Stimulated activated CD4-positive, alpha-beta T cell treated with anti-CD3 and anti-CD28 coated beads, Interleukin-2, amount 100 ng/mL, for 24 hours (primary cell): ENCODE measurements around the gene FNTB.
"Not testable (repeated sequence)": the region's sequence is repeated elsewhere in the genome, so short reads cannot be mapped to it uniquely, and the experiment has no call there.

Experiments
- DNase-seq, 2 donors: peaks; one replicate each; pipeline ENCODE4 v3.0.0-alpha.2; 2020

The FNTB gene

DNA sequence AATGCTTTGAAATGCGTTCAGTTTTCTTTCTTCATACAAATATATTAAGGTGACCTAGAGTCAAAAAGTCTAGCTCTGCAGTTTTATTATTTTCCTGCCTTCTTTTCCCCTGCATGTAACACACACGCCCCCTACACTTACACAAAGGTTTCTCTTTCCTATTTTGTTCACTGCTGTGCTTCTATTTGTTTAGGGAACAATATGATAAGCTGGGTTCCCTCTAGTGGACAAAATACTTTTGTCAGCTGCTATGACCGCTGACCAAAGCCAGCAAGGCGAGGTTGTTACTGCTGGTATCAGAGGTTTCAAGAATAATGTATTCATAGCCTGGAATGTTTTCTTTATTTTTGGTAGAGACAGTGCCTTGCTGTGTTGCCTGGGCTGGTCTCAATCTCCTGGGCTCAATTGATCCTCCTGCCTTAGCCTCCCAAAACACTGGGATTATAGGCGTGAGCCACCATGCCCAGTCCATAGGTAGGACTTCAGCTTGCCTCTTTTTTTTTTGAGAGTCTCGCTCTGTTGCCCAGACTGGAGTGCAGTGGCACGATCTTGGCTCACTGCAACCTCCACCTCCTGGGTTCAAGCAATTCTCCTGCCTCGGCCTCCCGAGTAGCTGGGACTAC, 33.4 kb downstream of the FNTB start:
- no peak for DNase-seq

DNA sequence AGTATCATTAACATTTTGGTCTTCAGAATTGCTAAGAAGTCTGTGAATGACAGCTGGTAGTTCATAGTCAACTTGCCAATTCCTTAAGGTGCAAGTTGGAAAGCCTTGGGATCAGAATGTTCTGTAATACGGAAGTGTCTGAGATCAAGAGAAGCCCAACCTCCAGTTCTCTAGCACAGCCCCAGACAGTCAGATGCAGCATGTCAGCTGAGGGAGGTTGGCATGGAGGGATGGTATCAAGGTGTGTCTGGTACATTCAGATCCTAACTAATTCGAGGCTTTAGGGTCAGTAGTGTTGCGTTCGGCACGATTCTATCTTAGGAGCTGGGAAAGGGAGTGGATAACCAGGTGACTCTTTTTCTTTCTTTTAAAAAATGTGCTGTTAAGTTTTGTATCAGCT, 38.3 kb downstream of the FNTB start:
- DNase-seq: no peak

DNA sequence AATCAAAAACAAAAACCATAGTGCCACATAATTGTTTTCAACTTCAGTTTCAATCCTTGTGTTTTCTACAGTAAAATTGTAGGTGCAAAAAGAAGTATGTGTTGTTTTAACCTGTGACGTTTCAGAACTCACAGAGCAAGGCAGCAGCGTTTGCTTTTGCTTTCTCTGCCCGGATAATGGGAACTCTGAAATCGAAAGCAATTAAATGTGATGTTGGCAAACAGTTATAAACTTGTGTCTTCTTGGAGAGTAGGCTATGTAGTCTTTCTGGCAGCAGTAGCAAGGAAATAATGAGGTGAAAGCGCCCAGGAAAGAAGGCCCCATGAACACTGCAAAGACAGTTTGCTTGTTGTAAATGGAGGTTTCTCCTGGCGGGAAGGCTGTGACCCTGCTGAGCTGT, 39.1 kb downstream of the FNTB start:
- DNase-seq: no peak

DNA sequence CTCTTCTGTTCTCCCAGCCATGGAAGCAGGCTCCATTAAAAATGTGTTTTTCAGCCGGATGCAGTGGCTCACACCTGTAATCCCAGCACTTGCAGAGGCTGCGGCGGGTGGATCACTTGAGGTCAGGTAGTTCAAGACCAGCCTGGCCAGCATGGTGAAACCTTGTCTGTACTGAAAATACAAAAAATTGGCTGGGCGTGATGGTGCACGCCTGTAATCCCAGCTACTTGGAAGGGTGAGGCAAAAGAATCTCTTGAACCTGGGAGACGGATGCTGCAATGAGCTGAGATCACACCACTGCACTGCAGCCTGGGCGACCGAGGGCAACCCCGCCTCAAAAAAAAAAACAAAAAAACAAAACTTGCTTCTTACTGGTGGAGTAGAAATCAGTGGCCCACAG, 39.8 kb downstream of the FNTB start:
- DNase-seq: no peak

DNA sequence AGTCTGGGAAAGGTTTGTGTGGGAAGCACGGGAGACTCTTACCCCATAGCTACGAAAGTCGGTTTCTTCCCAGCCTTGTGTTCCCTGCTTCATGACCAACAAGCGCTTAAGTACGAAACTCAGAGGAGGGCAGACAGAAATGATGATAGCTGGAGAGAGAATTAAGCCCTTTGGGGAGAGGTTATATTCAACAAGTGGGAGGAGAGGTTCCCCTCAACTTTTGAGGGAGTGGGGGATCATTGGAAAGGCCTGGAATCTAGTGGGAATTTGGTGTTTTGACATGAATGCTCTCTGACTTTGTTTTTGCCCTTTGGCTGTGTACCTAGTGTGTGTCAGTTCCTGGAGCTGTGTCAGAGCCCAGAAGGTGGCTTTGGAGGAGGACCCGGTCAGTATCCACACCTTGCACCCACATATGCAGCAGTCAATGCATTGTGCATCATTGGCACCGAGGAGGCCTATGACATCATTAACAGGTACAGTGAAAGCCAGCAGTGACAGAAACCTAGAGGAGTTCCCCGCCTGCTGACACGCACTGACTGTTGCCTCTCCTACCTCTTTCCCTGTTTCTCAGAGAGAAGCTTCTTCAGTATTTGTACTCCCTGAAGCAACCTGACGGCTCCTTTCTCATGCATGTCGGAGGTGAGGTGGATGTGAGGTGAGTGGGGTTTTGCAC, 40.6 kb downstream of the FNTB start:
- DNase-seq: no peak

DNA sequence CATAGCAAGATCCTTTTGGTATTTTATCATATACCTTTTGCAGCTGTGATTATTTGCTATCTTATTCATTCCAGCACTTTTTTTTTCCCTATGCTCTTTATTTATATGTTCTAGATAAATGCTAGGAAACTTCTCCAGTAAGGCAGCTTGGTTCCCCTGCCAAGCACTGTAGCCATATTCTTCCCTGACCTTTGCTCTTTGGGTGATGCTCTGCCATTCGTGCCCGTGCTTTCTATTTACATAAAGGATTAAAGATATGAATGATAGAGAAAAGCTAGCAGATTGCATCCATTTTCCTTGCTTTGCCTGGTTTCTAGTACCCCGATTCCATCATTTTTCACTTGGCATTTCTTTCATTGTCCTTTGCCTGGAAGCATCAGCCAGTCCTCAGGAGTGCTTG, 42.2 kb downstream of the FNTB start:
- DNase-seq: no peak

DNA sequence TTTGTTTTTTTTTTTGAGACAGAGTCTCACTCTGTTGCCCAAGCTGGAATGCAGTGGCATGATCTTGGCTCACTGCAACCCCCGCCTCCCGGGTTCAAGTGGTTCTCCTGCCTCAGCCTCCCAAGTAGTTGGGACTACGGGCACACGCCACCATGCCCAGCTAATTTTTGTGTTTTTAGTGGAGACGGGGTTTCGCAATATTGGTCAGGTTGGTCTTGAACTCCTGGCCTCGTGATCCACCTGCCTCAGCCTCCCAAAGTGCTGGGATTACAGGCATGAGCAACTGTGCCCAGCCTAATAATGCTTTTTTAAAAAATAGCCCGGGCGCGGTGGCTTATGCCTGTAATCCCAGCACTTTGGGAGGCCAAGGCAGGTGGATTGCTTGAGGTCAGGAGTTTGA, 44.6 kb downstream of the FNTB start:
- not testable (repeated sequence) for DNase-seq

DNA sequence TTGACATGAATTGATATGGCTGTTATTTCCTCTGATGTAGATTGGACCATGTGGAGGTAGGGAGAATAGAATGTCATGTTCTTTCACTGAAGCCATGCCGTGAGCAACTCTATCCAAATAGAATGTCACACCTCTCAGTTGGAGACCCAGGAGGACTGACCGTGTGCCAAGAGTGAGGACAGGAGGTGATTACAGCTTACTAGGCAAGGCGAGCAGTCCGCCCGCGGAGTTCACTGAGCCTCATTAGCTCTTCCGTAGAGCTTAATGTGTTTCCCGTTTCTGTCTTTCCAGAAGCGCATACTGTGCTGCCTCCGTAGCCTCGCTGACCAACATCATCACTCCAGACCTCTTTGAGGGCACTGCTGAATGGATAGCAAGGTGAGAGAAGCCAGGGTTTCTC, 45.6 kb downstream of the FNTB start:
- DNase-seq: no peak

DNA sequence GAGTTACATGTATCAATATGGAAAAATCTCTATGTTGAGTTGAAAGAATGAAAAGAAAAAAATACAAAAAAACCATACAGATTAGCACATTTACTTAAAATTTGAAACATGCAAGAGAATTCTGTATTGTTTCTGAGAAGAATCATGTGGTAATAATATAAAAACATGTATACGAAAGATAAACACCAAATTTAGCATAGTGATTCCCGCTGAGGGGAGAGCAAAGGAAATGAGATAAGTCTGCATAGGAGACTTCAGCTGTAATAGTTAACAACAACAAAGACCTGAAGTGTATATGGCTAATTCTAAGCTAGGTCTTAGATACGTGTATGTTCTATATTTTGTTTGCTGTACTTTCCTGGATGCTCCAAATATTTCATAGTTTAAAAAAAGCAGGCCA, 46.5 kb downstream of the FNTB start:
- DNase-seq: no peak

DNA sequence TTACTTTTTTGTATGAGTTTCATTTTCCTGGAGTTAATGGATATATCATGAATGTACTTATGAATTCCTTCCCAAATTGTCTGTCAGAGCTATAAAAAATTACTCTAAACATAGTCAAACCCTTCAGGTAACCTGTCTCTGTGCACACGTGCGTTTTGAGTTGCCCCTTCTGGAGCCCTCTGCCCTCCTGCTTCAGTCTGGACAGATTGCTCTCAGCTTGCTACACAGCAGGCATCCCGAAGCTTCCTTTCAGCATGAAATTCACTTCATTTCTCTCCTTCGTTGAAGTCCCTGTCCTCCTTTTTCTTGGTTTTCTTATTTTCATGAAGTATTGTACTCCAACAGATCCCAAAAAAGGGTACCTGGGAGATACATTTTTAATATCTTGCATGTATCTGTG, 47.3 kb downstream of the FNTB start:
- no peak for DNase-seq

DNA sequence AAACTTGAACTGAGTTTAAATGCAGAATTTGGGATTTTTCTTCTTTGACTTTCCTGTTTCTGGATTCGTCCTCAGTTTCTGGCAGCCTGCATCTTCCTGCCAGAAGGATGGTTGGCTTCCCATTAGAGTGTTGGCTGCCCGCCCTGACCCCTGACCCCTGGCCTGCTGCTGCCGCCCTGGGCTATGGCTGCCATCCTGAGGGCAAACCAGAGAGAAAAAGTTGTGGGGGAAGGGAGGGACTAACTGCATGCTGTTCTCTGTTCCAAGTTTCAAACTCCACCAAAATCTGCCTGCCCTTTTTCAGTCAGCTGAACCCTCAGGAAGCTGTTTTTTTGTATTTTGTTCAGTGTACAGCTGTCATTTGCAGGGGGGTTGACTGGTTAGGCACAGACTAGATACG, 48.4 kb downstream of the FNTB start:
- DNase-seq: no peak

DNA sequence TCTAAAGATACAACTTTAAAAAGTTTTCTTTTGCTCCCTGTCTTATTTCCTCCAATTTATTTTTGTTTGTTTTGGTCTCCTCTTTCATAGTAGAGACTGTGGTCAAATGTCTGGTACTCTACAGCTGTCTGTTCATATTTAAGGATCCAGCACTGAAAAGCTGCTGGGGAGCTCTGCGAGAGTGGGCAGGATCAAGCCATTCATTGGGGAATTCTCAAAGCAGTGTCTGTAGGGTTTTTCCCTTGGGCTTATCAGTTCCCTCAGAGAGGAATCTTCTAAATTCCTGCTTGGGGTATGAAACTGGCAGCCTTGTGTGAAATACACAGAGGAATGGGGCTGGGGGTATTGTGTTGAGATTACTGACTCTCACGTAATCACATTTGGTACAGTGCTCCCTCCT, 52.3 kb downstream of the FNTB start:
- DNase-seq: no peak

DNA sequence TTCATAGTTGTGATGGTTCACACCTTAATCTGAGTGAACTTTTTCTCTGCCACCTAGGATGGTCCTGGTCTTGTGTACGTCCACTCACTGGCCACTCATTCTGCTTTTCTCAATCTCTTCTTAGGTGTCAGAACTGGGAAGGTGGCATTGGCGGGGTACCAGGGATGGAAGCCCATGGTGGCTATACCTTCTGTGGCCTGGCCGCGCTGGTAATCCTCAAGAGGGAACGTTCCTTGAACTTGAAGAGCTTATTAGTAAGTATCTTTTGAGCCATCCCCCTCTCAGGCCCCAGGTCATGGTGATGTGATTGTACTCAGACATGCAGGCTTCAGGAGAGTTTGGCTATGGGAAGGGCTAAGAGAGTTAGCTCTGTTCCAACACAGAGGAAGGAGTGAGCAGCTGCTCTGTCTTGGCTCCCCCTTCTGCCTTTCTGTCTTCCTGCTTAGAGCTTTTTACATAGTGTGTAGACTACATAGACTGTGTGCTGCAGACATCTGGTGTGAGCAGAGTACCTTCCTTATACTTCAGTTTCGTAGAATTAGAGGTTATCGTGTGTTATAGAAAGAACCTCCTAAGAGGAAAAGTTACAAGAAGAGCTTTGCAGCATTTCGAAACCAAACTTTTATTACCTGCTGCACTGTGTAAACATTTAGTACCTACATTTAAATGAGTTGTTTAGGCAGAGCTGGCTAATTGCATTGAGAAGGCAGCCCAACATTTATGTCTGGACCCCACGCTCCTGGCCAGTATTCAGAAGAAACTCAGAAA, 54.2 kb downstream of the FNTB start:
- DNase-seq: no peak

DNA sequence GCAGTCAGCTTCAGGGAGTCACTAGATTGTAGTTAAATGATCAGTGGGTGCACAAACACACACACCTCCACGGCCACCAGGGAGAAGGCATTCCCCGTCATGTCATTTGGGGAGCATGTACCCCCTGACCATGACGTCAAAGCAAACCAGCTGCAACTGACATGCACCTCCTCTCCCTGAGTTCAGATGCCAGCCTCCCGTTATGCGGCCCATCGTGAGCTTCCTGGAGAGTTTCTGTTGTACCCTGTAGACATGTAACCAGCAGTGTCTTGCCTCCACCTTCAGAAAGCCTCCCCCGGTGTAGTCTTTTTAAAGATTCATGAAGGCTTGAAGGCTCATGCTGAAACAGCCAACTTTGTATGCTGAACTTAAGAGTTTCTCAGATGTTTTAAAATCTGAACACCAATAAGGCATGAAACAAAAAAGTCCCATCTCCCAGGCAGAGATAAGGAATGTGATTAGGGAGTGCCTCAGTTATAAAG, 54.8 kb downstream of the FNTB start:
- no peak for DNase-seq

DNA sequence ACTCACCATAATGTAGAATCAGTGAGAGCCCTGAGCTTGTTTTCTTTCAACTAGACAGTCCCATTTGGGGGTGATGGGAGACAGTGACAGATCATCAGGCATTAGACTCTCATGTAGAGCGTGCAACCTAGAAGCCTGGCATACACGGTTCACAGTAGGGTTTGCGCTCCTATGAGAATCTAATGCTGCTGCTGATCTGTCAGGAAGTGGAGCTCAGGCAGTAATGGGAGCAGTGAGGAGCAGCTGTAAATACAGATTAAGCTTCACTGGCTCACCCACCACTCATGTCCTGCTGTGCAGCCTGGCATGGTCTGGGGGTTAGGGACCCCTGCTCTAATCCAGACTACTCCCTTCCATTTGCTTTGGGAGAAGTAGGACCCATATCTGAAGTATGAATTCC, 55.6 kb downstream of the FNTB start:
- DNase-seq: no peak

DNA sequence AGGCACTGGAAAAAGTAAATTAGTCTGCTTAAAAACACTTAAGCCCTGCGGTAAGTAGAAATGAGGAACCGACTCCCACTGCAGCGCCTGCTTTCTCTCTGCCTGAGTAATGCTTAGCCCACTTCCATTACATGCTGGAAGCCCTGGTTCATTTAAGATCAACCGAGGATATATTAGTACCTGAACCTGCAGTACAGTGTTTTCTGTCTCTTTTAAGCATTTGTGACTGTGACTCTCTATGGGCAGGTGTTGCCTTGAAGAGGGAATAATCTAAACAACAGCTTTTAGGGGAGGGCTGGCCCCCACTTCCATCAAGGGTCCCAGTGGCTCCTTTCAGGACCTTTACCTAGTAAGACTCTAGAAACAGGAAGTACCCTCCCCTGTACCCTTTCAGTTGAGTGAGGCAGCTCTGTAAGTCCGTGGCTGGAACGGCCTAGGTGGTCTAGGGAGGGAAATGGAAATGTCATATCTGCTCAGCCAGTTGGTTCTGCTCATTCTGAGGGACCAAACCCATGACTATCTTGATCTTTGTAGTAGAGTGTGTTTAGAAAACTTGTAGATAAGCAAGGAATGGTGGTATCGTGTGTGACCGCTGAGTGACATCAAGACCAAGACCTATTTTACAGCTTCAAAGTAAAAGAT, 56.2 kb downstream of the FNTB start:
- DNase-seq: no peak

DNA sequence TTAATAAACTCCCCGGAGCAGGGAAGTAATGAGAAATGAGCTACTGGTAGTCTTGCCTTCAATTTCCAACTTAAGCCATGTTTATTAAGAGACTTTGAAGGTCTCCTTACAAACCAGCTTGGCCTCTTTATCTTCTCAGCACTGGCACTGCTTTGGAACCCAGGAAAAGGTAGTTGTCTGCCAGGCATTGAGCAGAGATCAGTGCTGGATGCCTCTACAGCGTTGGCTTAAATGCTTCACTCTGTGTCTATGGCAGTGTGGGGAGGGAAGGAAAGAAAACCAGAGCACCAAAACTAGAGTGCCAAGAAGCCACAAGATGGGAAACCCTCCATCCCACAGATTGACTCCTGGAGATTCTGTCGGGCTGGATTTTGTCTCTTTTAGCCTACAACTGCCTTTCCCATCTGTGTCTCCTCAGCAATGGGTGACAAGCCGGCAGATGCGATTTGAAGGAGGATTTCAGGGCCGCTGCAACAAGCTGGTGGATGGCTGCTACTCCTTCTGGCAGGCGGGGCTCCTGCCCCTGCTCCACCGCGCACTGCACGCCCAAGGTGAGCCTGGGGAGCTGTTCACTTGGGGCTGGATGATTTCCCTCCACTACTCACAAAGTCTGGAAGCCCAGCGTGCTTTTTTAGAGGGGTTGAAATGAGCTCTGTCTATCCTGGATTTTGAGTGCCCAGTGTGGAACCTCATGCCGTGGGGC, 57.3 kb downstream of the FNTB start:
- no peak for DNase-seq

DNA sequence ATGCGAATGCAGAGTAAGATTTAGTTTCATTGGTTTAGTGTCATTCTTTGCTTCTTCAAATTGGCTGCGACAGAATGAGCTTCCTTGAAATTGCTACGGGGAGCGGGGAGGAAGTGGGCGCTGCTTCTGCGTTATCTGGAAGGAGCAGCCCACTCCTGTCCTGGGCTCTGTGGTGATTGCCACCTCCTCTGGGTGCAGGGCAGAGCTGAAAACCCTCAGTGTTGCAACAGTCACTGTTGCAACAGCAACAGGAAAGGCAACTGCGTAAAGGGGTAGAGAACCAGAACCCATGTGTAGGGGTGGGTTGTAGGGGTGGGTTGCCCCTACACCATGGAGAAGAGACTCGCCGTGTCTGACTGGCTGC, 57.9 kb downstream of the FNTB start:
- DNase-seq: no peak

DNA sequence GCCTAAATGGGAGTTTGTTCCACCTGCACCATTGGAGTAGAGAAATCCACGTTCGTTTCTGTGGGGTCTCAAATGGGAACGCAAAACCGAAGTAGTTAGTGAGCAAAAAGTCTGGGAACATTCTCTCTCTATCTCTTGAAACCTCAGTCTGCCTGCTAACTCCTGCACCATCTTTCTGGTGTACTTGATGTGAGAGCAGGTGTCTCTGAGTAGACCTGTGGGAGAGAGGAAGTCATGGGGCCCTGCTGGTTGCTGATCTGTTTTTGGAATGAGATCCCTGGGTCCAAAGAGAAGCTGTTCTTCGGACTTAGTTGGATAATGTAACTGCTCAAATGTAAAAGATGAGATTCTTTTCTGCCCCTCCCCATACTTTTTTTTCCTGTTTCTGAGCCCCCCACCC, 58.3 kb downstream of the FNTB start:
- no peak for DNase-seq

DNA sequence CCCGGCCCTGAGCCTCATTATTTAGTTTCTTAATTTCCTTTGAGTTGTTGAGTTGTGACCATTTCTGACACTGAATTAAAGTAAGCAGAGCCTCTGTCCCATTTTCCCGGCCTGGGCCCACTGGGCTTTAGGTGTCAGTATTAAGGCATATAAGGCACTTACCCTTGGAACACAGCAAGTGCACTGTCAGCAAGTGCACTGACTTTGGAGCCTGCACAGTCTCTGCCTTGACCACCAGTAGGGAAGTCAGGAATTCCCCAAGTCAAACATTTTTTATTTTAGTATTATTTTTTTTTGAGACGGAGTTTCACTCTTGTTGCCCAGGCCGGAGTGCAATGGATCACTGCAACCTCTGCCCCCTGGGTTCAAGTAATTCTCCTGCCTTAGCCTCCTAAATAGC, 59.0 kb downstream of the FNTB start:
- no peak for DNase-seq

DNA sequence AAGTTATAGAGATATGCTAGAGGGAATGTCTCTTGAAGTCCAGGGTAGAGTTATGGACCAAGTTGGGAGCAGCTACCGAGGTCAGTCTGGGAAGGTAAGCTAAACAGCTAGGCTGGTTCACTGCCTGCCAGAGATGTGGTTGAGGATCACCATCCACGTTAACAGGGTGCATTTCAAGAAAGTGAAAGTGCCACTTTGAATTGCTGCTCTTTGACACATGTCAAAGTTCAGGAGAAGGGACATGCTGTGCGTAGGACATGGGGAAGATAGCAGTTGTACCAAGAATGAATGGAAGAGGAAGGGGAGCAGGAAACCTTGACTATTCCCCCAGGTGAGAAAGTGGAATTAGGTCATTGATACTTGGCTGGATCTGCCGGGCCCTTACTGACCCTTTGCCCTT, 66.1 kb downstream of the FNTB start:
- no peak for DNase-seq

DNA sequence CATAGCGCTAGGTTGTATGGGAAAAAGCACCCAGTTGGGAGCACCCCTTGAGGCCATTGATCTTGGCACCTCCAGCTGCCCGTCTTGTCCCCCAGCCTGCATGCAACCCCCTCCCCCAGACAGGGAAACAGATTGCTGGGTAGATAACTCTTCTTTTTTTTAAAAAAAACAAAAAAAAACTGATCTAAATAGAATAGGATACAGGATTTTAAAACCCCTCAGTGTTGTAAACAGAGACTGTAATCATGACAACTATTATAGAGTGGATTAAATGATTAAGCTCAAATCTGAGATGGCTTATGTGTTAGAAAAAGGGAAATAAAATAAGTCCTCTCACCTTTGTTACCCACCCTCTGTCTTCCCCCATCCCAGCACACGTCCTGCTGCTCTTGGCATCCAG, 66.8 kb downstream of the FNTB start:
- DNase-seq: no peak

DNA sequence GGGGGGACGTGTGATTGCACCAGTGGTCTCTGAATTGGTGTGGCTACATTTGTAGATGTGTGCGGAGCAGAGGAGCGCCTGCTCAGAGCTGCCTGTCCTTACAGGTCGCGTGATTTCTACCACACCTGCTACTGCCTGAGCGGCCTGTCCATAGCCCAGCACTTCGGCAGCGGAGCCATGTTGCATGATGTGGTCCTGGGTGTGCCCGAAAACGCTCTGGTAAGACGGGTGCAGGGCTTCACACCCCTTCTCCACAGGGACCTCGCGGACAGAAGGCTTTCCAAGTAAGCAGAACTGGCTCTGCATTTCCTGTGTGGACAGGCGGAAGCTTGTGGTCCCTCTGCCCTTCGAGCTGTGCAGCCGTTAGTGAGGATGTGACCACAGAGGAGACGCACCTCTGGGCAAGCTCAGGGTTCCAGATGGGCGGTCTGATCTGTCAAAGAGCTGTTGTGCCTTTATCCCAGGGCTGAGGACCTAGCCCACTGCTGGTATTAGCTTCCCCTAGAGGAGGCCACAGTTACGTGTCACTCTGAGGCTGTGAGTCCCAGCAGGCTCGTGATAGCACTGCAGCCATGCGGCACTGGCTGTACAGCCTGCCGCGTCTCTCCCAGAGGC, 67.9 kb downstream of the FNTB start:
- DNase-seq: no peak
